A673 (cell line): ENCODE results near the gene PPP5C. TPM values are rescaled to one million over a fixed set of nuclear protein-coding genes. Genes with fewer than 3 reads are reported as not detected.

Source experiments
- BruUV-seq: library from RNA; stranded (reverse); fragments of 400-500 nt; replicated peaks from 2 replicates; lab custom pipeline; 2021; lab: Mats Ljungman, UMichigan
- CTCF ChIA-PET: fragments of 300-600 bp; sonication (Branson Sonifier 250); formaldehyde crosslinking; loops from one replicate; lab custom pipeline; 2022; ENCODE audit warnings: antibody characterized with exemption; lab: Charles Lee
- POLR2A ChIA-PET: fragments of 300-600 bp; sonication (Branson Sonifier 250); formaldehyde crosslinking; loops from one replicate; lab custom pipeline; 2022; ENCODE audit warnings: antibody characterized with exemption; ENCODE audit not compliant: low non-redundant PET; lab: Charles Lee
- DNase-seq: peaks from one replicate; pipeline ENCODE4 v3.0.0-alpha.2; 2015; ENCODE audit warnings: low spot score
- H3K27ac ChIP-seq: fragments of 200-600 bp; sonication (generic); 2 replicates; pipeline ENCODE4 v1.5.1; 2016; ENCODE audit warnings: mixed run types, low read depth, mild to moderate bottlenecking, mixed read lengths, antibody characterized with exemption, low read length; ENCODE audit not compliant: poor library complexity, severe bottlenecking
- H3K27me3 ChIP-seq: fragments of 200-600 bp; sonication (generic); replicated peaks from 2 replicates; pipeline ENCODE4 v1.6.1; 2017; ENCODE audit warnings: mixed run types, low read depth, mild to moderate bottlenecking, mixed read lengths, antibody characterized with exemption, low read length; ENCODE audit not compliant: insufficient read depth, poor library complexity
- H3K36me3 ChIP-seq: fragments of 200-600 bp; sonication (generic); 2 replicates; pipeline ENCODE4 v1.6.1; 2016; ENCODE audit warnings: mixed run types, mild to moderate bottlenecking, mixed read lengths, antibody characterized with exemption, low read length; ENCODE audit not compliant: insufficient read depth, poor library complexity, severe bottlenecking
- H3K4me1 ChIP-seq: fragments of 200-600 bp; sonication (generic); 2 replicates; pipeline ENCODE4 v1.6.1; 2017; ENCODE audit warnings: mixed run types, mild to moderate bottlenecking, mixed read lengths, antibody characterized with exemption, low read length; ENCODE audit not compliant: insufficient read depth, poor library complexity, severe bottlenecking
- H3K4me3 ChIP-seq: fragments of 200-600 bp; sonication (generic); 2 replicates; pipeline ENCODE4 v1.5.1; 2016; ENCODE audit warnings: low read depth, mixed run types, mild to moderate bottlenecking, mixed read lengths, low read length; ENCODE audit not compliant: poor library complexity, severe bottlenecking
- H3K9me3 ChIP-seq: fragments of 200-600 bp; sonication (generic); 2 replicates; pipeline ENCODE4 v1.6.1; 2016; ENCODE audit warnings: mixed run types, low read depth, mild to moderate bottlenecking, mixed read lengths, antibody characterized with exemption, low read length; ENCODE audit not compliant: poor library complexity, severe bottlenecking
- EZH2 ChIP-seq: fragments of 200-600 bp; sonication (generic); IDR thresholded peaks from 2 replicates; pipeline ENCODE4 v1.6.1; 2017; ENCODE audit warnings: borderline replicate concordance, low read depth, mild to moderate bottlenecking, mixed read lengths, antibody characterized with exemption, low read length; ENCODE audit not compliant: poor library complexity, severe bottlenecking
- intact Hi-C: fragments of 100-400 bp; cut with micrococcal nuclease; formaldehyde crosslinking; loops from one replicate; pipeline ENCODE4 v1.10.0; 2022; ENCODE audit not compliant: unreplicated experiment
- total RNA-seq: library from RNA; stranded (reverse); gene quantifications from 2 replicates; pipeline ENCODE4 v1.2.3, GENCODE V29; 2021
- TF ChIP-seq, protein P1 (sequence below): fragments of 300-800, 200-600 bp; sonication (generic); conservative IDR thresholded peaks from 2 replicates; pipeline ENCODE4 v1.5.1; 2017; ENCODE audit warnings: low read depth, mild to moderate bottlenecking, antibody characterized with exemption, low read length, moderate library complexity, mixed read lengths

The PPP5C gene
- total RNA-seq, 1 experiment from 2014 or later = 164 TPM

GRCh38 chr19:46330319-46330918, 16.5 kb upstream of the PPP5C start:
- TF ChIP-seq, protein P1, sequence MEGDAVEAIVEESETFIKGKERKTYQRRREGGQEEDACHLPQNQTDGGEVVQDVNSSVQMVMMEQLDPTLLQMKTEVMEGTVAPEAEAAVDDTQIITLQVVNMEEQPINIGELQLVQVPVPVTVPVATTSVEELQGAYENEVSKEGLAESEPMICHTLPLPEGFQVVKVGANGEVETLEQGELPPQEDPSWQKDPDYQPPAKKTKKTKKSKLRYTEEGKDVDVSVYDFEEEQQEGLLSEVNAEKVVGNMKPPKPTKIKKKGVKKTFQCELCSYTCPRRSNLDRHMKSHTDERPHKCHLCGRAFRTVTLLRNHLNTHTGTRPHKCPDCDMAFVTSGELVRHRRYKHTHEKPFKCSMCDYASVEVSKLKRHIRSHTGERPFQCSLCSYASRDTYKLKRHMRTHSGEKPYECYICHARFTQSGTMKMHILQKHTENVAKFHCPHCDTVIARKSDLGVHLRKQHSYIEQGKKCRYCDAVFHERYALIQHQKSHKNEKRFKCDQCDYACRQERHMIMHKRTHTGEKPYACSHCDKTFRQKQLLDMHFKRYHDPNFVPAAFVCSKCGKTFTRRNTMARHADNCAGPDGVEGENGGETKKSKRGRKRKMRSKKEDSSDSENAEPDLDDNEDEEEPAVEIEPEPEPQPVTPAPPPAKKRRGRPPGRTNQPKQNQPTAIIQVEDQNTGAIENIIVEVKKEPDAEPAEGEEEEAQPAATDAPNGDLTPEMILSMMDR = no peak
- no peak for TF ChIP-seq EZH2
- ChIA-PET POLR2A (no interaction called here), CTCF (no interaction called here)
- Histone ChIP-seq H3K27ac (no peak overlapping the region), H3K4me1 (no peaks in the 10 kb centered on the region), H3K4me3 (no peak overlapping the region), H3K36me3 (no peaks in the 10 kb centered on the region), H3K27me3 (no peaks in the 10 kb centered on the region), H3K9me3 (peaks cover 10% of the 10 kb centered on the region)
- DNase-seq = no peak
- no TSS peak for BruUV-seq
- intact Hi-C loops = no loop called here

DNA sequence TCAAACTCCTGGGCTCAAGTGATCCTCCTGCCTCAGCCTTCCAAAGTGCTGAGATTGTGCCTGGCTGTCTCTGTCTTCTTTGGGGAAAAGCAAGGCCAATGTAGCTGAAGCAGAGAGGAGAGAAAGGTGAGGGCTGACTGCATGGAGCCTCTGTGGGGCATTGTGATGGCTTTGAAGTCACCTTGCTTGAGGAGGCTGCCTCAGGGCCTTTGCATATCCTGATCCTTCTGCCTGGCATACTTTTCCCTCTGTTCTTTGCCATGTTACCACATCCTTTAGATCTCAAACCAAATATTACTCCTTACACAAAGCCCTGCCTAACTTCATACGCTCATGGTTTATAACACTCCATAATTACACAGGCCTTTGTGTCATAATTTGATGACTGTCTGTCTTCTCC, 9.4 kb upstream of the PPP5C start:
- H3K27me3 ChIP-seq = no peaks in the 10 kb centered on the region
- H3K27ac ChIP-seq = no peak overlapping the region
- POLR2A ChIA-PET = no interaction called here
- H3K4me3 ChIP-seq = no peak overlapping the region
- no TSS peak for BruUV-seq
- no peaks in the 10 kb centered on the region for H3K36me3 ChIP-seq
- no peaks in the 10 kb centered on the region for H3K9me3 ChIP-seq
- H3K4me1 ChIP-seq = no peaks in the 10 kb centered on the region
- no peak for TF ChIP-seq EZH2
- TF ChIP-seq, protein P1 = no peak
- intact Hi-C loops = no loop called here
- CTCF ChIA-PET = no interaction called here
- no peak for DNase-seq

DNA sequence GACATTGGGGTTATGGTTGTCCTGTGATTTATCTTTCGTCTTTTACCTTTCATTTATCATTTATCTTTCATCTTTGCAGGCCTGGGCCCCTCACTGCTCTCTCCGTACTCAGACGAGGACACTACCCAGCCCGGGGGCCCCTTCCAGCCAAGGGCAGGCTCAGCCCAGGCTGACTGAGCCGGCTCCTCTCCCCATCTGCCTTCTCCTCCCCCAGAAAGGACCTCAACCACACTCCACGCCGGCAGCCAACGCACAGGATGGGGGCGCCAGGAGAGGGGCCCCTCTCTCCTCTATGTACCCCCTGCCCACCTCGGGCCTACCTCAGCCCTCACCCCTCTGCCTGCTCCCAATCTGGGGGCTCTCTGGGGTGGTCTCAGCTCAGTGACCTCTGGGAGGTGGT, 7.4 kb upstream of the PPP5C start:
- no peaks in the 10 kb centered on the region for H3K36me3 ChIP-seq
- ChIA-PET POLR2A (no interaction called here), CTCF (no interaction called here)
- no peaks in the 10 kb centered on the region for H3K27me3 ChIP-seq
- BruUV-seq = no TSS peak
- DNase-seq = no peak
- intact Hi-C loops = no loop called here
- H3K4me1 ChIP-seq = no peaks in the 10 kb centered on the region
- H3K27ac ChIP-seq = no peak overlapping the region
- H3K4me3 ChIP-seq = no peak overlapping the region
- TF ChIP-seq, protein P1 = no peak
- no peak for TF ChIP-seq EZH2
- no peaks in the 10 kb centered on the region for H3K9me3 ChIP-seq
